GM13977 (cell line): ENCODE data around the gene EVI5.
"Not testable (repeated sequence)": the region's sequence is repeated elsewhere in the genome, so short reads cannot be mapped to it uniquely, and the experiment has no call there.

Source experiments
- DNase-seq: peaks from one replicate; pipeline ENCODE4 v3.0.0; 2012; ENCODE audit warnings: low spot score
- in situ Hi-C: fragments of 300-500 bp; cut with MboI; formaldehyde crosslinking; loops from one replicate; pipeline ENCODE4 v1.12.0; 2022; ENCODE audit warnings: low sequenced_read_pairs, low pct_unique_long_range_greater_than_20kb, mixed read lengths, inconsistent platforms; ENCODE audit not compliant: unreplicated experiment
- TF ChIP-seq, protein P1 (sequence below): IDR thresholded peaks from 2 replicates; pipeline ENCODE4 v1.5.1; 2012; ENCODE audit warnings: mild to moderate bottlenecking, control low read depth; ENCODE audit not compliant: insufficient read depth; ENCODE audit errors: extremely low read depth, missing control alignments

Gene EVI5

GRCh38 chr1:92739669-92740524 lies 45.0 kb downstream of the EVI5 start:
- TF ChIP-seq, protein P1, sequence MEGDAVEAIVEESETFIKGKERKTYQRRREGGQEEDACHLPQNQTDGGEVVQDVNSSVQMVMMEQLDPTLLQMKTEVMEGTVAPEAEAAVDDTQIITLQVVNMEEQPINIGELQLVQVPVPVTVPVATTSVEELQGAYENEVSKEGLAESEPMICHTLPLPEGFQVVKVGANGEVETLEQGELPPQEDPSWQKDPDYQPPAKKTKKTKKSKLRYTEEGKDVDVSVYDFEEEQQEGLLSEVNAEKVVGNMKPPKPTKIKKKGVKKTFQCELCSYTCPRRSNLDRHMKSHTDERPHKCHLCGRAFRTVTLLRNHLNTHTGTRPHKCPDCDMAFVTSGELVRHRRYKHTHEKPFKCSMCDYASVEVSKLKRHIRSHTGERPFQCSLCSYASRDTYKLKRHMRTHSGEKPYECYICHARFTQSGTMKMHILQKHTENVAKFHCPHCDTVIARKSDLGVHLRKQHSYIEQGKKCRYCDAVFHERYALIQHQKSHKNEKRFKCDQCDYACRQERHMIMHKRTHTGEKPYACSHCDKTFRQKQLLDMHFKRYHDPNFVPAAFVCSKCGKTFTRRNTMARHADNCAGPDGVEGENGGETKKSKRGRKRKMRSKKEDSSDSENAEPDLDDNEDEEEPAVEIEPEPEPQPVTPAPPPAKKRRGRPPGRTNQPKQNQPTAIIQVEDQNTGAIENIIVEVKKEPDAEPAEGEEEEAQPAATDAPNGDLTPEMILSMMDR = no peak
- DNase-seq = no peak
- in situ Hi-C loops = no loop called here

DNA sequence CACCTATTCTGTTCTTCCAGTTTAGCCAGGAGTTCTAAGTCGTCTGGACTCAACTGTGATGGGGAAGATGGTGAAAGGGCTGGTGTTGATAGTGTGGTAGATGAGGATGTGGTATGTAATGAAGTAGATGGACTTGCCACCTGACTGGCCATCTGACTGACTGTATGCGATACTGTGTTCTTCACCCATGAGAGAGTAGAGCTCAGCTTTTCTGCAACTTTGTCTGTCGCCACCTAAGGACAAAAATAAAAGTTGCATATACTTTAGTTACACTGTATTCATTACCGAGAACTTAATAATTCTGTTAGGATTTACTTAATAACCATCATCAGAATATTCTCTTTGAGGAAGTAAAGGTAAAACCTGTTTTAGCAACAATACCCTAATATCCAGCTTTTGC lies 48.5 kb downstream of the EVI5 start:
- in situ Hi-C loops = no loop called here
- TF ChIP-seq, protein P1 = no peak
- DNase-seq = no peak

DNA sequence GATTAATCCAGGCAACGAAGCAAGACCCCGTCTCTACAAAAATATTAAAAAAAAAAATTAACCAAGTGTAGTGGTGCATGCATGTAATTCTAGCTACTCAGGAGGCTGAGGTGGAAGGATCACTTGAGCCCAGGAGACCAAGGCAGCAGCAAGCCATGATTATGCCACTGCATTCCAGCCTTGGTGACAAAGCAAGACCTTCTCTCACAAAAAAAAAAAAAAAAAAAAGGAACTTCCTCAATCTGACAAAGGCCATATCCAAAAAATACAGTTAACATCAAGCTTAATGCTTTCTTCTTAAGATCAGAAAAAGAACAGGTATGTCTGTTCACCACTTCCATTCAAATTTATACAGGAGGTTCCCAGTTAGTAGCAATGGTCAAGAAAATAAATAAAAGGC lies 54.4 kb downstream of the EVI5 start:
- in situ Hi-C loops = no loop called here
- TF ChIP-seq, protein P1 = no peak
- no peak for DNase-seq

DNA sequence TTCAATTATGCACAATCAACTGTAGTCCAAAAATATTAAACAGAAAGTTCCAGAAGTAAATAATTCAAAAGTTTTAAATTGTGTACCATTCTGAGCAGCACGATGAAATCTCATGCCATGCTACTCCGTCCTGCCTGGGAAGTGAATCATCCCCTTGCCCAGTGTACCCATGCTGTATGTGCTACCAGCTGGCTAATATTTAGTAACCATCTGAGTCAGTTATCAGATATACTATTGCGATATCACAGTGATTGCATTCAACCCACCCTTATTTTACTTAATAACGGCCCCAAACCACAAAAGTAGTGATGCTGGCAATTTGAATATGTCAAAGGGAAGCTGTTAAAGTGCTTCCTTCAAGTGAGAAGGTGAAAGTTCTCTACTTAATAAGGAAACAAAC lies 56.2 kb downstream of the EVI5 start:
- in situ Hi-C loops = no loop called here
- TF ChIP-seq, protein P1 = no peak
- no peak for DNase-seq

GRCh38 chr1:92723713-92724112 lies 61.2 kb downstream of the EVI5 start:
- DNase-seq, in situ Hi-C loops: not testable (repeated sequence)

DNA sequence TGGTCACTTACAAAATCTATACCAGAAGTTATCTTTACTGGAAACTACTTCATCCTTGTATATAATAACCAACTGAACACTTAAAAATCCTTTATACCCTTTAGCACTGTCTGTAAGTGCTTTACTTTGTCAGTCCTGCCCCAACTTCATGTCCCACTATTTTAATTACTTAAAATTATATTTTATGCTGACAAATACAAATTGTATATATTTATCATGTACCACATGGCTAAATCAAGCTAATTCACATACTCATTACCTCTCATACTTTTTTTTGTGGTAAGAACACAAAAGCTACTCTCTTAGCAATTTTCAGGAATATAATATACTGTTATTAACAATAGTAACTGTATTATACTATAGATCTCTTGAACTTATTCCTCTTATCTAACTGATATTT lies 63.0 kb downstream of the EVI5 start:
- TF ChIP-seq, protein P1 = no peak
- DNase-seq = no peak
- in situ Hi-C loops = no loop called here

DNA sequence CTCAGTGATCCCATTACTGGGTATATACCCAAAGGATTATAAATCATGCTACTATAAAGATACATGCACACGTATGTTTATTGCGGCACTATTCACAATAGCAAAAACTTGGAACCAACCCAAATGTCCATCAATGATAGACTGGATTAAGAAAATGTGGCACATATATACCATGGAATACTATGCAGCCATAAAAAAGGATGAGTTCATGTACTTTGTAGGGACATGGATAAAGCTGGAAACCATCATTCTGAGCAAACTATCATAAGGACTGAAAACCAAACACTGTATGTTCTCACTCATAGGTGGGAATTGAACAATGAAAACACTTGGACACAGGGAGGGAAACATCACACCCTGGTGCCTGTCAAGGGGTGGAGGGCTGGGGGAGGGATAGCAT lies 63.8 kb downstream of the EVI5 start:
- DNase-seq, in situ Hi-C loops: not testable (repeated sequence)

- in situ Hi-C loops = not testable (repeated sequence)
Measured at GRCh38 chr1:92715476-92715951, 69.4 kb downstream of the EVI5 start.

More at GRCh38 chr1:92715476-92715951, 69.4 kb downstream of the EVI5 start:
- not testable (repeated sequence) for DNase-seq
